A673 (cell line): Measurements from ENCODE around the gene DHDDS. TPM values are rescaled to one million over a fixed set of nuclear protein-coding genes. Genes with fewer than 3 reads are reported as not detected.

Experiments used
- BruUV-seq: library from RNA; stranded (reverse); fragments of 400-500 nt; replicated peaks from 2 replicates; lab custom pipeline; 2021; lab: Mats Ljungman, UMichigan
- CTCF ChIA-PET: fragments of 300-600 bp; sonication (Branson Sonifier 250); formaldehyde crosslinking; loops from one replicate; lab custom pipeline; 2022; ENCODE audit warnings: antibody characterized with exemption; lab: Charles Lee
- POLR2A ChIA-PET: fragments of 300-600 bp; sonication (Branson Sonifier 250); formaldehyde crosslinking; loops from one replicate; lab custom pipeline; 2022; ENCODE audit warnings: antibody characterized with exemption; ENCODE audit not compliant: low non-redundant PET; lab: Charles Lee
- DNase-seq: peaks from one replicate; pipeline ENCODE4 v3.0.0-alpha.2; 2015; ENCODE audit warnings: low spot score
- H3K27ac ChIP-seq: fragments of 200-600 bp; sonication (generic); 2 replicates; pipeline ENCODE4 v1.5.1; 2016; ENCODE audit warnings: mixed run types, low read depth, mild to moderate bottlenecking, mixed read lengths, antibody characterized with exemption, low read length; ENCODE audit not compliant: poor library complexity, severe bottlenecking
- H3K27me3 ChIP-seq: fragments of 200-600 bp; sonication (generic); replicated peaks from 2 replicates; pipeline ENCODE4 v1.6.1; 2017; ENCODE audit warnings: mixed run types, low read depth, mild to moderate bottlenecking, mixed read lengths, antibody characterized with exemption, low read length; ENCODE audit not compliant: insufficient read depth, poor library complexity
- H3K36me3 ChIP-seq: fragments of 200-600 bp; sonication (generic); 2 replicates; pipeline ENCODE4 v1.6.1; 2016; ENCODE audit warnings: mixed run types, mild to moderate bottlenecking, mixed read lengths, antibody characterized with exemption, low read length; ENCODE audit not compliant: insufficient read depth, poor library complexity, severe bottlenecking
- H3K4me1 ChIP-seq: fragments of 200-600 bp; sonication (generic); 2 replicates; pipeline ENCODE4 v1.6.1; 2017; ENCODE audit warnings: mixed run types, mild to moderate bottlenecking, mixed read lengths, antibody characterized with exemption, low read length; ENCODE audit not compliant: insufficient read depth, poor library complexity, severe bottlenecking
- H3K4me3 ChIP-seq: fragments of 200-600 bp; sonication (generic); 2 replicates; pipeline ENCODE4 v1.5.1; 2016; ENCODE audit warnings: low read depth, mixed run types, mild to moderate bottlenecking, mixed read lengths, low read length; ENCODE audit not compliant: poor library complexity, severe bottlenecking
- H3K9me3 ChIP-seq: fragments of 200-600 bp; sonication (generic); 2 replicates; pipeline ENCODE4 v1.6.1; 2016; ENCODE audit warnings: mixed run types, low read depth, mild to moderate bottlenecking, mixed read lengths, antibody characterized with exemption, low read length; ENCODE audit not compliant: poor library complexity, severe bottlenecking
- CTCF ChIP-seq: fragments of 300-800, 200-600 bp; sonication (generic); conservative IDR thresholded peaks from 2 replicates; pipeline ENCODE4 v1.5.1; 2017; ENCODE audit warnings: low read depth, mild to moderate bottlenecking, antibody characterized with exemption, low read length, moderate library complexity, mixed read lengths
- EZH2 ChIP-seq: fragments of 200-600 bp; sonication (generic); IDR thresholded peaks from 2 replicates; pipeline ENCODE4 v1.6.1; 2017; ENCODE audit warnings: borderline replicate concordance, low read depth, mild to moderate bottlenecking, mixed read lengths, antibody characterized with exemption, low read length; ENCODE audit not compliant: poor library complexity, severe bottlenecking
- intact Hi-C: fragments of 100-400 bp; cut with micrococcal nuclease; formaldehyde crosslinking; loops from one replicate; pipeline ENCODE4 v1.10.0; 2022; ENCODE audit not compliant: unreplicated experiment
- total RNA-seq: library from RNA; stranded (reverse); gene quantifications from 2 replicates; pipeline ENCODE4 v1.2.3, GENCODE V29; 2021

Gene DHDDS
- total RNA-seq, 1 experiment from 2014 or later = 50.7 TPM

DNA sequence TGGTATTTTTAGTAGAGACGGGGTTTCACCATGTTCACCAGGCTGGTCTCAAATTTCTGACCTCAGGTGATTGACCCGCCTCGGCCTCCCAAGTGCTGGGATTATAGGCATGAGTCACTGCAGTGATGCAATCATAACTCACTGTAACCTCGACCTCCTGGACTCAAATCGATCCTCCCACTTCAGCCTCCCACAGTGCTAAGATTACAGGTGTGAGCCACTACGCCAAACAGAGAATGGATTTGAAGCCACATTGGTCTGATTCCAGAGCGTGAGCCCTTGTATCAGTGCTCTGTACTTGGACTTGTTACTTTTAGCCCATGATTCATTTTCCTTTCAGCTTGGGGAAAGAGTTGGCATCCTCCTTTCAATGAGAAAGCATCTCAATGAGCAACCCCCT is 44.7 kb upstream of the DHDDS start:
- no peak overlapping the region for H3K27ac ChIP-seq
- no peaks in the 10 kb centered on the region for H3K27me3 ChIP-seq
- no peak overlapping the region for H3K4me3 ChIP-seq
- no peaks in the 10 kb centered on the region for H3K9me3 ChIP-seq
- intact Hi-C loops = no loop called here
- H3K4me1 ChIP-seq = no peaks in the 10 kb centered on the region
- POLR2A ChIA-PET = no interaction called here
- no TSS peak for BruUV-seq
- H3K36me3 ChIP-seq = no peaks in the 10 kb centered on the region
- DNase-seq = no peak
- TF ChIP-seq CTCF = no peak
- TF ChIP-seq EZH2 = no peak
- CTCF ChIA-PET = no interaction called here

GRCh38 chr1:26388791-26389445 is 43.2 kb upstream of the DHDDS start:
- H3K36me3 ChIP-seq = no peaks in the 10 kb centered on the region
- BruUV-seq = no TSS peak
- POLR2A ChIA-PET = no interaction called here
- no peaks in the 10 kb centered on the region for H3K9me3 ChIP-seq
- H3K4me3 ChIP-seq = no peak overlapping the region
- no peaks in the 10 kb centered on the region for H3K4me1 ChIP-seq
- H3K27ac ChIP-seq = no peak overlapping the region
- DNase-seq = no peak
- intact Hi-C loops = no loop called here
- TF ChIP-seq CTCF (no peak), EZH2 (no peak)
- no peaks in the 10 kb centered on the region for H3K27me3 ChIP-seq
- CTCF ChIA-PET = no interaction called here

DNA sequence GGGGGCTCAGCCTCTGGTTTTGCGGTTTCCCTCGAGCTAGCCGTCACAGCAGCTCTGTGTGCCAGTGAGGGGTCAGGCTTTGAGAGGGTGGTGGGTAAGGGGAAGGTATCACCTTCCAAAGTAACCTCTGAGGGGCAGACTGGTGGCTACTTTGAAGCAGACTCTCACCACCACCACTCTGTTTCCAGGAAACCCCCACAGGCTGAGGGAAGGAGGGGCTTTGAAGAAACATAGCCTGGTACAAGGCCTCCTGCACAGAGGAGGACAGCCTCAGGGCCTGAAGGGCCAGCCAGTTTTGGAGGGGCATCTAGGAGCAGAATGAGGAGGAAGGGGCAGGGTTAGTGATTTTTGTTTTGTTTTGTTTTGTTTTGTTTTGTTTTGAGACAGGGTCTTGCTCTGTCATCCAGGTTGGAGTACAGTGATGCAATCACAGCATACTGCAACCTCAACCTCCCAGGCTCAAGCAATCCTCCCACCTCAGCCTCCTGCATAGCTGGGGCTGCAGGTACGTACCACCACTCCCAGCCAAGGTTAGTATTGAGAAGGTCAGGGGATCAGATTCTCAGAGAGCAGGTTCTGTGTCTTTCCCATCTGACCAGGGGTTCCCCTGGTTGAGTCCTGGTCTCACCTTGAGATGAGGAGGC is 42.4 kb upstream of the DHDDS start:
- BruUV-seq = no TSS peak
- Histone ChIP-seq H3K4me3 (no peak overlapping the region), H3K36me3 (no peaks in the 10 kb centered on the region), H3K27ac (no peak overlapping the region), H3K4me1 (no peaks in the 10 kb centered on the region), H3K9me3 (no peaks in the 10 kb centered on the region), H3K27me3 (no peaks in the 10 kb centered on the region)
- POLR2A ChIA-PET = no interaction called here
- intact Hi-C loops = no loop called here
- TF ChIP-seq CTCF (no peak), EZH2 (no peak)
- CTCF ChIA-PET = no interaction called here
- no peak for DNase-seq
